Heart right ventricle (tissue), 16 donors: Measurements from ENCODE around the gene GALNT7. TPM values are rescaled to one million over a fixed set of nuclear protein-coding genes. Genes with fewer than 3 reads are reported as not detected.

Experiments used
- ATAC-seq, 8 donors: fragments of 200-7000 bp; cut with Tn5 transposase; one replicate each; pipeline ENCODE4 v1.9.1; 2020; ENCODE audit warnings: mild to moderate bottlenecking in 8 of 8, moderate library complexity in 8 of 8, moderate number of reproducible peaks in 1 of 8
- DNase-seq, 2 donors: peaks; one replicate each; pipeline ENCODE4 v3.0.0-alpha.2; 2020
- H3K27ac ChIP-seq, 10 donors: fragments of 200-600 bp; sonication (generic) in 2 of 10; one replicate each; pipeline versions ENCODE4 v1.5.0 to v1.8.0; 2020 to 2022; ENCODE audit warnings: mild to moderate bottlenecking in 3 of 10
- H3K27me3 ChIP-seq, 7 donors: fragments of 200-600 bp; one replicate each; pipeline ENCODE4 v1.8.0; 2021 to 2022; ENCODE audit warnings: mild to moderate bottlenecking in 2 of 7
- H3K36me3 ChIP-seq, 9 donors: fragments of 200-600 bp; sonication (generic) in 1 of 9; one replicate each; pipeline versions ENCODE4 v1.5.0 to v1.8.0; 2020 to 2022; ENCODE audit warnings: mild to moderate bottlenecking in 2 of 9
- H3K4me1 ChIP-seq, 9 donors: fragments of 200-600 bp; sonication (generic) in 1 of 9; one replicate each; pipeline versions ENCODE4 v1.5.0 to v1.8.0; 2020 to 2022; ENCODE audit warnings: mild to moderate bottlenecking in 4 of 9
- H3K4me3 ChIP-seq, 10 donors: fragments of 200-600 bp; sonication (generic) in 2 of 10; one replicate each; pipeline versions ENCODE4 v1.5.0 to v1.8.0; 2020 to 2022; ENCODE audit warnings: mild to moderate bottlenecking in 7 of 10, moderate library complexity in 2 of 10
- H3K9me3 ChIP-seq, 11 donors: fragments of 200-600 bp in 10 of 11; sonication (generic) in 2 of 11; one replicate each; pipeline versions ENCODE4 v1.5.0 to v1.8.0; 2013 to 2022; ENCODE audit warnings: mild to moderate bottlenecking in 2 of 11, control low read depth in 1 of 11, moderate library complexity in 1 of 11
- WGBS, 2 donors: extraction: QIAGEN DNeasy Blood & Tissue Kit; methylation state at CpG; one replicate each; pipeline ENCODE4 v1.1.7; 2013; ENCODE audit warnings: inconsistent platforms in 1 of 2; 5-methylcytosine and 5-hydroxymethylcytosine counted together
- intact Hi-C, 10 donors: fragments of 100-400 bp; cut with DNase I; formaldehyde crosslinking; loops; one replicate each; pipeline versions ENCODE4 v1.11.1 to v1.14.2; 2022
- polyA plus RNA-seq, 2 donors: library from polyadenylated mRNA; stranded (reverse); fragments of 200-250 nt; gene quantifications; one replicate each; pipeline ENCODE4 v1.2.3, GENCODE V29; 2013
- total RNA-seq, 10 donors: library from RNA; stranded (reverse); fragmentation: NEBNext Ultra II Directional in 3 of 10; extraction: Animal tissue kit (Norgen Biotek cat#: 25700) in 3 of 10; gene quantifications; one replicate each; pipeline versions ENCODE4 v1.2.1 to v1.2.4, GENCODE V29; 2021 to 2023
- TF ChIP-seq, protein P1 (sequence below), 9 donors: fragments of 200-600 bp; sonication (generic) in 2 of 9; IDR thresholded peaks; one replicate each; pipeline versions ENCODE4 v1.5.0 to v1.8.0; 2021 to 2022; ENCODE audit warnings: antibody characterized with exemption in 9 of 9, mild to moderate bottlenecking in 5 of 9, moderate library complexity in 1 of 9
- donor health status: Arrhythmogenic right ventricular cardiomyopathy.
- donor health status: ischemic (EF 13 %, LVEDD 7.1; RV severe dilation, severe dysfunction).
- donor health status: healthy with polysubstance abuse.
- donor health status: DM: no; HTN: yes; CAD: no.
- donor health status: DM: no; HTN: no; CAD: no.
- donor health status: ischemic (EF 25% LVEDD 6.9; RV normal size, moderate dysfunction).
- donor health status: ischemic (EF 25% LVEDD 5.7; RV mildly dilated, moderate dysfunction).
- donor health status: healthy.
- donor health status: DM: yes; HTN: yes; CAD: no.
- donor health status: Ischemic cardiomyopathy.
- donor health status: ischemic (EF 35%, LVEDD 5.7; RV mildly dilated, moderate dysfunction).
- donor health status: nonischemic (EF 11% LVEDD 7.7; RV severe dilation, severe dysfunction).
- donor health status: DM: yes; HTN: yes; CAD: no.
- donor health status: PGD.
- donor health status: ischemic (EF 29% LVEDD 5.4; RV normal size, mild dysfunction).
- donor health status: nonischemic (EF 23%, LVEDD 6.1; RV moderate dilation, normal function).

GALNT7 gene
- total and polyA plus RNA-seq, 12 donors, result 2.2 to 8.8 (median 5.3) TPM

DNA sequence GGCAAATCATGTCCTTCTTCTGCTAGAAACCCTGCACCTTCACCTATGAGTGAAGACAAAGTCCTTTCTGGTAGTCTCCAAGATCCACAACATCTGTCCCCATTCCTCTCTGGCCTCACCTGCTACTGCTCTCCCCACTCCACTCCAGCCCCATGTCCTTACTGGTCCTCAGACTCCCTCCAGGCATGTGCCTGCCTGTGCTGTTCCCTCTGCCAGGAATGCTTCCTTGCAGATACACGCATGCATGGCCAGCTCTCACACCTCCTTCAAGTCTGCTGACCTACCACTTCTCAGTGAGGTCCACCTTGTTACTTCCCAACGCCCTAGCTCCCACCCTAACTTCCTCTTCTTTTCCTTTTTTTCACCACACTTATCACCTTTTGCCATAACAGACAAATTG lies 147.4 kb downstream of the GALNT7 start:
- intact Hi-C loops, result loop anchor here in 9 of 10 donors (2.0 to 10.0 kb wide), 6 partner anchors 97 to 999 kb away; no protein-coding TSS in a partner anchor
- no peak overlapping the region for H3K27ac ChIP-seq
- 76 to 83% methylated on average over 2 of the region's 2 CpGs for WGBS, 2 donors
- H3K4me3 ChIP-seq, result no peak overlapping the region
- peaks cover 0 to 18% (median 10%) of the 10 kb centered on the region in 9 donors for H3K4me1 ChIP-seq
- TF ChIP-seq, protein P1, sequence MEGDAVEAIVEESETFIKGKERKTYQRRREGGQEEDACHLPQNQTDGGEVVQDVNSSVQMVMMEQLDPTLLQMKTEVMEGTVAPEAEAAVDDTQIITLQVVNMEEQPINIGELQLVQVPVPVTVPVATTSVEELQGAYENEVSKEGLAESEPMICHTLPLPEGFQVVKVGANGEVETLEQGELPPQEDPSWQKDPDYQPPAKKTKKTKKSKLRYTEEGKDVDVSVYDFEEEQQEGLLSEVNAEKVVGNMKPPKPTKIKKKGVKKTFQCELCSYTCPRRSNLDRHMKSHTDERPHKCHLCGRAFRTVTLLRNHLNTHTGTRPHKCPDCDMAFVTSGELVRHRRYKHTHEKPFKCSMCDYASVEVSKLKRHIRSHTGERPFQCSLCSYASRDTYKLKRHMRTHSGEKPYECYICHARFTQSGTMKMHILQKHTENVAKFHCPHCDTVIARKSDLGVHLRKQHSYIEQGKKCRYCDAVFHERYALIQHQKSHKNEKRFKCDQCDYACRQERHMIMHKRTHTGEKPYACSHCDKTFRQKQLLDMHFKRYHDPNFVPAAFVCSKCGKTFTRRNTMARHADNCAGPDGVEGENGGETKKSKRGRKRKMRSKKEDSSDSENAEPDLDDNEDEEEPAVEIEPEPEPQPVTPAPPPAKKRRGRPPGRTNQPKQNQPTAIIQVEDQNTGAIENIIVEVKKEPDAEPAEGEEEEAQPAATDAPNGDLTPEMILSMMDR (IDR thresholded peaks at IDR 0.05), result no peak
- DNase-seq, result no peak
- ATAC-seq, result no peak
- H3K9me3 ChIP-seq, result no peaks in the 10 kb centered on the region
- no peaks in the 10 kb centered on the region for H3K27me3 ChIP-seq
- H3K36me3 ChIP-seq, result peaks cover 0 to 49% (median 0%) of the 10 kb centered on the region in 9 donors

DNA sequence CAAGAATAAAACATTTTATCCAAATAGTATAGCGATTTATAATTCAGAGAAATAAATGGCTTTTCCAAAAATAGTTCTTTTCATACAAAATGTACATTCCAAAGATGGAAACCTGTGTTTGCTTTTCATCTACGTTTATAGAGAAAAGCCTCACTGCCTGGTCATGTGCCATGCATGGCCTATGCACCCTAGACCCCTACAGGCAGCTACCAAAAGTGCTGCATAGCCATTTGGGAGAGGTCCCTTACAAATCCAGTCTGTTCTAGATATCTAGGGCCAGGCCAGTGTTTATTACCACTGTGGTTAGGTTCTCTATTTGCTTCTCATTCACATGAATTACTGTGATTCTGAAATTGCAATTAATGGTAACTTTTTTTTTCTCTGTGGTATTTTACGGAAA lies 148.4 kb downstream of the GALNT7 start:
- ATAC-seq, result no peak
- intact Hi-C loops, result loop anchor here in 9 of 10 donors (2.0 to 10.0 kb wide), 6 partner anchors 96 to 998 kb away; no protein-coding TSS in a partner anchor
- H3K36me3 ChIP-seq, result peaks cover 0 to 56% (median 0%) of the 10 kb centered on the region in 9 donors
- H3K4me3 ChIP-seq, result no peak overlapping the region
- peaks cover 0 to 18% (median 10%) of the 10 kb centered on the region in 9 donors for H3K4me1 ChIP-seq
- 85 to 89% methylated on average over 3 of the region's 3 CpGs for WGBS, 2 donors
- no peaks in the 10 kb centered on the region for H3K27me3 ChIP-seq
- H3K9me3 ChIP-seq, result no peaks in the 10 kb centered on the region
- TF ChIP-seq, protein P1 (IDR thresholded peaks at IDR 0.05), result peak in 1 of 9 donors; percentile 4
- H3K27ac ChIP-seq, result no peak overlapping the region
- DNase-seq, result no peak

DNA sequence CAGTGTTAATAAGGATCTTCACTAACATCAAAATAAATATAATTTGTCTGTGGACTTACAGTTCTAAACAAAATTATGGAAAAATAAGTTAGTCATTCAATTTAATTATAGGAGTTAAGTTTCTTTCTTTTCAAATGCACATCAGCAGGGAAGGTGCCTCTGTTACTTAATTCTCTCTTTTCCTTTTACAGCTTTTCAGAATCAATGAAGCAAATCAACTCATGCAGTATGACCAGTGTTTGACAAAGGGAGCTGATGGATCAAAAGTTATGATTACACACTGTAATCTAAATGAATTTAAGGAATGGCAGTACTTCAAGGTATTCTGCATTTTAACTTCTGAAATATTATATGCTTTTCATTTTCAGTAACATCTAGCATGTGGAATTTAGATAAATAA lies 149.6 kb downstream of the GALNT7 start:
- H3K4me3 ChIP-seq, result no peak overlapping the region
- ATAC-seq (no peak), DNase-seq (no peak)
- TF ChIP-seq, protein P1 (IDR thresholded peaks at IDR 0.05), result no peak
- H3K36me3 ChIP-seq, result peaks cover 0 to 62% (median 0%) of the 10 kb centered on the region in 9 donors
- intact Hi-C loops, result loop anchor here in 9 of 10 donors (1.0 to 10.0 kb wide), 8 partner anchors 99 to 997 kb away; no protein-coding TSS in a partner anchor
- peak overlapping the region in 1 of 10 donors; percentile 47 for H3K27ac ChIP-seq
- H3K4me1 ChIP-seq, result peaks cover 0 to 18% (median 10%) of the 10 kb centered on the region in 9 donors
- no peaks in the 10 kb centered on the region for H3K27me3 ChIP-seq
- no peaks in the 10 kb centered on the region for H3K9me3 ChIP-seq

DNA sequence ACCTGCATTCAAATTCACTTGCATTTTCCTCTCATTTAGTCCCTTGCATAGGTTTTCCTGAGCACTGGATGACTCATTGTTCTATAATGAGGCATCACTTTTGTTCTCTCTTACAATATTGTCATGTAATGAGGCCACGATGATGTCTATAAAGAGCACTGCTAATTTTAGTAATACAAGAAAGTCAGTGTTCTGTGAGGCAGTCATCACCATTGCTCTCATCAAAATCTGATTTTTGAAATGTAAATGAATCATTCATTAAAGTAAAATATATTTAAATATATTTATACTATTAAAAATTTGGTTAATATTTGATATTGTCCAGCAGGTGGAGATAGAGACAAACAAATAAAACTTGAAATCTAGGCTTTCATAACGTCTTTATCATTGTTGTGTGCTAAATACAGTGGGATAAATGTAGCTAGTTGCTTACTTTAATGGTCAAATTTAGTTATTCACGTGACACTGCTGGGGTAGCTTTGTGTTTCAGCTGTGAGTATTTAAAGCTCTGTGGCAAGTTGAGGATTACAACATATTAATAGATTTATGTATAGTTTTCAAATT lies 150.1 kb downstream of the GALNT7 start:
- WGBS, 2 donors, result 10 to 11% methylated on average over 3 of the region's 3 CpGs
- Histone ChIP-seq H3K27ac (peak overlapping the region in 2 of 10 donors; percentile 47 to 67), H3K9me3 (no peaks in the 10 kb centered on the region), H3K4me1 (peaks cover 0 to 18% (median 10%) of the 10 kb centered on the region in 9 donors), H3K4me3 (no peak overlapping the region), H3K36me3 (peaks cover 0 to 59% (median 0%) of the 10 kb centered on the region in 9 donors), H3K27me3 (no peaks in the 10 kb centered on the region)
- DNase-seq, result no peak
- peak; percentile 28 to 83 (median 70) for ATAC-seq
- intact Hi-C loops, result loop anchor here in 9 of 10 donors (1.0 to 10.0 kb wide), 9 partner anchors 98 to 996 kb away; no protein-coding TSS in a partner anchor
- TF ChIP-seq, protein P1 (IDR thresholded peaks at IDR 0.05), result peak; percentile 20 to 73 (median 52)
